Measurements from ENCODE around the gene VDAC2. TPM values are rescaled to one million over a fixed set of nuclear protein-coding genes. Genes with fewer than 3 reads are reported as not detected.

VDAC2 gene
- total RNA-seq, 4 donors from 2014 or later, result 219 to 319 (median 285) TPM

DNA sequence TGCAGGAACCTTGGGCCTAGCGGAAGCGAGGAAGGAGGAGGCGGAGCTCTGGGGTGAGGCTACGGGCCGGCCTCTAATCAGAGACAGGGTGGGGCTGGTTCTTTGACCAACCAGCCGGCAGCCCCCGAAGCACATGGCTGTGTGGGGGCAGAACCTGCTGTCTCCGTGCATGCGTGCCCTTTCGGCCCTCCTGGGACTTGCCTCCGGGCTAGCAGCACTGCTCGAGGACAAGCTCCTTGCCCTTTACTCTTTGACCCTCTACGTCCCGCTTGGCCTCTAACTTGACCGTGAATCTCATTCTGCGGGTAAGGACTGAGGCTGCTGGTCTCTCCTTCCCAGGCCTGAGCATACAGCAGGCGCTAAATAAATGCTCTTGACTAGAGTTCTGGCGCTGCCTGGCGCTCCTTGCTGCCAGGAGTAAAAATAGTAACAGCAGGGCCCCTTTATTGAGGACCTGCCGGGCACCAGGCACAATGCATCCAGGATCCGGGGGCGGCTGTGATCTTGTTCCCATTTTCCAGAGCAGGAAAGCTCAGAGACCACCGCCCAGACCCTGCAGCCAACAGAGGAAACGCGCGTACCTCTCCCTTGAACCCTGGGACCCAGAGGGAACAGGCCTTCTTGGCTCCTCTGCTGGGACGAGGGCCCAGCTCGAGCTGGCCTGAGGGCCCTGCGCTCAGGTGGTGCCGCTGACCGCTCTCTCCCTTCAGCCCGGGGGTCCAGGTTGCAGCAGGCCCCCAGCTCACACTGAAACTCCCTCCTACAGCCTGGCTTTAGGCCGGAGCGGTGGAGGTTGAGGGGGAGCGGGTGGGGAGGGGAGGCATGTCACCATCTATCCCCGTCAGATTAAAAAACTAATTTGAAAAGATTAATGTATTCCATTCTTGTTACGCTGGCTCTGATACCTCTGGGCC lies 27.8 kb downstream of the VDAC2 start:
- 86 to 92% methylated on average over 17 to 21 of the region's 37 CpGs for WGBS, 2 donors
- H3K27ac ChIP-seq, result no peak overlapping the region
- TF ChIP-seq, protein P1, sequence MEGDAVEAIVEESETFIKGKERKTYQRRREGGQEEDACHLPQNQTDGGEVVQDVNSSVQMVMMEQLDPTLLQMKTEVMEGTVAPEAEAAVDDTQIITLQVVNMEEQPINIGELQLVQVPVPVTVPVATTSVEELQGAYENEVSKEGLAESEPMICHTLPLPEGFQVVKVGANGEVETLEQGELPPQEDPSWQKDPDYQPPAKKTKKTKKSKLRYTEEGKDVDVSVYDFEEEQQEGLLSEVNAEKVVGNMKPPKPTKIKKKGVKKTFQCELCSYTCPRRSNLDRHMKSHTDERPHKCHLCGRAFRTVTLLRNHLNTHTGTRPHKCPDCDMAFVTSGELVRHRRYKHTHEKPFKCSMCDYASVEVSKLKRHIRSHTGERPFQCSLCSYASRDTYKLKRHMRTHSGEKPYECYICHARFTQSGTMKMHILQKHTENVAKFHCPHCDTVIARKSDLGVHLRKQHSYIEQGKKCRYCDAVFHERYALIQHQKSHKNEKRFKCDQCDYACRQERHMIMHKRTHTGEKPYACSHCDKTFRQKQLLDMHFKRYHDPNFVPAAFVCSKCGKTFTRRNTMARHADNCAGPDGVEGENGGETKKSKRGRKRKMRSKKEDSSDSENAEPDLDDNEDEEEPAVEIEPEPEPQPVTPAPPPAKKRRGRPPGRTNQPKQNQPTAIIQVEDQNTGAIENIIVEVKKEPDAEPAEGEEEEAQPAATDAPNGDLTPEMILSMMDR (IDR thresholded peaks at IDR 0.05), result no peak
- no peak for TF ChIP-seq POLR2A (IDR thresholded peaks at IDR 0.05)
- H3K4me3 ChIP-seq, result no peak overlapping the region
- no peak for DNase-seq
- intact Hi-C loops (cut with DNase I), result loop anchor here (10.0 kb wide), 1 partner anchor 114 kb away; no protein-coding TSS in a partner anchor
- H3K4me1 ChIP-seq, result peaks cover 11 to 59% (median 17%) of the 10 kb centered on the region in 3 donors
- no peaks in the 10 kb centered on the region for H3K9me3 ChIP-seq
- H3K27me3 ChIP-seq, result no peaks in the 10 kb centered on the region
- H3K36me3 ChIP-seq, result peaks cover 0 to 4% (median 0%) of the 10 kb centered on the region in 3 donors

GRCh38 chr10:75239096-75239790 lies 28.6 kb downstream of the VDAC2 start:
- H3K36me3 ChIP-seq, result no peaks in the 10 kb centered on the region
- intact Hi-C loops (cut with DNase I), result loop anchor here (10.0 kb wide), 1 partner anchor 114 kb away; no protein-coding TSS in a partner anchor
- H3K4me3 ChIP-seq, result no peak overlapping the region
- no peak for DNase-seq
- H3K27ac ChIP-seq, result no peak overlapping the region
- no peaks in the 10 kb centered on the region for H3K27me3 ChIP-seq
- H3K9me3 ChIP-seq, result no peaks in the 10 kb centered on the region
- peaks cover 12 to 60% (median 15%) of the 10 kb centered on the region in 3 donors for H3K4me1 ChIP-seq
- WGBS, 2 donors, result 87 to 88% methylated on average over 8 to 10 of the region's 11 CpGs
- TF ChIP-seq POLR2A (IDR thresholded peaks at IDR 0.05), result no peak
- TF ChIP-seq, protein P1 (IDR thresholded peaks at IDR 0.05), result no peak

DNA sequence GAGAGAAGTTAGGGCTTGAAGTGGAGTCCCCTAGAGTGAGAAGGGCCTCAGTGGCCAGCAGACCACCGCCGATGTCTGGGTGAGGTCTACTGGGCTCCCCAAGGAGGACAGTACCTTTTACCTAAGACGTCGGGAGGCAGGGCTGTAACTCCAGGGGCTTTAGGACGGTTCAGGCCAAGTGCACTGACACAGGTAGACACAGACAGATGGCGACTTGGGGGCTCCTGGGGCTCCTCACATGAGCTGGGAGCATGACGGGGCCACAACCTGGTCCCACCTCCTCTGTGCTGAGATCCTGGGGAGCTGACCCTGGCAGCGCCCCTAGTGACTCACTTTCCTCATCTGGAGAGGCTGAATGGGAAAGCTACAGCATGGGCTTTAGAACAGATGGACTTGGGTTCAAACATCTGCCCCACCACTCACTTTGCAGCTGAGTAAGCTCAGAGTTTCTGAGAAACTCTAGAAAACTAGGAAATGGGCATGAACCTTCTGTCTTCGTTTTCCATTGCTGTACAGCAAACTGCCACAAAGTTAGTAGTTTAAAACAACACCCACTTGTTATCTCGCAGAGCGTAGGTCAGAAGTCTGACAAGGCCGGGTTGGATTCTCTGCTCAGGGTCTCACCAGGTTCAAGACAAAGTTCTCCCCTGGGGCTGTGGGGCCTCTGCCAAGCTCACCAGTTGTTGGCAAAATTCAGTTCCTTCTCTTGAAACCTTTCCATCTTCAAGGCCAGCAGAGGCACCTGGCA lies 29.9 kb downstream of the VDAC2 start:
- TF ChIP-seq POLR2A (IDR thresholded peaks at IDR 0.05), result no peak
- TF ChIP-seq, protein P1 (IDR thresholded peaks at IDR 0.05), result no peak
- H3K27me3 ChIP-seq, result no peaks in the 10 kb centered on the region
- H3K4me1 ChIP-seq, result peaks cover 11 to 61% (median 26%) of the 10 kb centered on the region in 3 donors
- 65 to 74% methylated on average over 6 of the region's 12 CpGs for WGBS, 2 donors
- no peak for DNase-seq
- no peaks in the 10 kb centered on the region for H3K9me3 ChIP-seq
- intact Hi-C loops (cut with DNase I), result no loop called here
- no peak overlapping the region for H3K27ac ChIP-seq
- no peaks in the 10 kb centered on the region for H3K36me3 ChIP-seq
- H3K4me3 ChIP-seq, result no peak overlapping the region

- Histone ChIP-seq H3K36me3 (no peaks in the 10 kb centered on the region), H3K27ac (peak overlapping the region; percentile 89 to 93 (median 89)), H3K27me3 (no peaks in the 10 kb centered on the region), H3K4me1 (peaks cover 25 to 75% (median 50%) of the 10 kb centered on the region in 3 donors), H3K4me3 (no peak overlapping the region), H3K9me3 (no peaks in the 10 kb centered on the region)
- intact Hi-C loops (cut with DNase I), result no loop called here
- DNase-seq, result no peak
- WGBS, 2 donors, result 52 to 56% methylated on average over 3 to 10 of the region's 10 CpGs
- TF ChIP-seq, protein P1 (IDR thresholded peaks at IDR 0.05), result peak in 1 of 6 experiments; percentile 3
- peak in 1 of 4 donors; percentile 15 for TF ChIP-seq POLR2A (IDR thresholded peaks at IDR 0.05)
Observed at GRCh38 chr10:75243426-75243825, 32.8 kb downstream of the VDAC2 start.

Data from esophagus squamous epithelium (tissue), 5 donors.